A549 (cell line): ENCODE data around the gene NUDT1. TPM values are rescaled to one million over a fixed set of nuclear protein-coding genes. Genes with fewer than 3 reads are reported as not detected.

Experiments used
- ATAC-seq, 2 experiments: fragments of 200-7000 bp in 1 of 2; fragments of >200 bp in 1 of 2; cut with Nextera tagmentation in 1 of 2; cut with Tn5 transposase in 1 of 2; 3 replicates each; pipeline versions ENCODE4 v1.8.0 to v1.9.1; 2018 to 2020; ENCODE audit warnings: mild to moderate bottlenecking in 1 of 2, moderate library complexity in 1 of 2
- CTCF ChIA-PET: fragments of 300-600 bp; sonication (Branson Sonifier 250); formaldehyde crosslinking; extraction: SDS; loops from one replicate; lab custom pipeline; 2021; ENCODE audit warnings: antibody characterized with exemption, inconsistent platforms; lab: Yijun Ruan, JAX
- POLR2A ChIA-PET: fragments of 350-600 bp; formaldehyde crosslinking; extraction: SDS; loops from one replicate; lab custom pipeline; 2021; ENCODE audit warnings: antibody characterized with exemption, inconsistent platforms; lab: Yijun Ruan, JAX
- DNase-seq, 2 experiments: peaks; one replicate each; pipeline versions ENCODE4 v3.0.0 to v3.0.0-alpha.2; 2011 to 2016; ENCODE audit warnings: low read depth in 1 of 2, low spot score in 1 of 2
- FAIRE-seq: peaks from 2 replicates; lab custom pipeline; 2011; peaks lifted over from hg19 to GRCh38; lab: Jason Lieb, UNC
- H3K27ac ChIP-seq, 2 experiments: fragments of >200 bp; sonication (Bioruptor Twin); formaldehyde crosslinking; 3 replicates each; pipeline ENCODE4 v1.5.1; 2016 to 2017
- H3K4me1 ChIP-seq: fragments of >200 bp; sonication (Bioruptor Twin); formaldehyde crosslinking; 3 replicates; pipeline ENCODE4 v1.6.1; 2016
- H3K4me2 ChIP-seq: fragments of >200 bp; sonication (Bioruptor Twin); formaldehyde crosslinking; 3 replicates; pipeline ENCODE4 v1.6.1; 2016
- H3K4me3 ChIP-seq: fragments of >200 bp; sonication (Bioruptor Twin); formaldehyde crosslinking; 3 replicates; pipeline ENCODE4 v1.5.1; 2016
- H3K9me3 ChIP-seq: fragments of >200 bp; sonication (Bioruptor Twin); formaldehyde crosslinking; 3 replicates; pipeline ENCODE4 v1.6.1; 2016
- BCL3 ChIP-seq: fragments of >200 bp; sonication (Bioruptor Twin); formaldehyde crosslinking; IDR thresholded peaks from 3 replicates; pipeline ENCODE4 v1.6.1; 2016
- BHLHE40 ChIP-seq: IDR thresholded peaks from 2 replicates; pipeline ENCODE4 v1.6.1; 2012; ENCODE audit warnings: low read depth, low read length, inconsistent platforms
- CHD4 ChIP-seq: fragments of 200-600 bp; sonication (generic); IDR thresholded peaks from 2 replicates; pipeline ENCODE4 v1.6.1; 2016; ENCODE audit warnings: antibody characterized with exemption, mild to moderate bottlenecking, borderline replicate concordance
- E2F6 ChIP-seq: IDR thresholded peaks from 2 replicates; pipeline ENCODE4 v1.6.1; 2012; ENCODE audit warnings: low read depth, borderline replicate concordance
- EHMT2 ChIP-seq: fragments of 200-600 bp; sonication (generic); IDR thresholded peaks from 2 replicates; pipeline ENCODE4 v1.6.1; 2016; ENCODE audit warnings: antibody characterized with exemption, low read depth, mild to moderate bottlenecking, moderate library complexity
- FOSB ChIP-seq: fragments of 250-450 bp; sonication (Bioruptor Pico); IDR thresholded peaks from 2 replicates; pipeline ENCODE4 v1.5.0; 2020; ENCODE audit warnings: mild to moderate bottlenecking, moderate library complexity
- GATA3 ChIP-seq: IDR thresholded peaks from 2 replicates; pipeline ENCODE4 v1.6.1; 2012; ENCODE audit warnings: borderline replicate concordance
- HMGXB4 ChIP-seq: fragments of 250-450 bp; sonication (Bioruptor Pico); IDR thresholded peaks from 2 replicates; pipeline ENCODE4 v1.5.0; 2021; ENCODE audit warnings: mild to moderate bottlenecking, moderate library complexity, borderline replicate concordance
- POLR2AphosphoS2 ChIP-seq: conservative IDR thresholded peaks from 2 replicates; pipeline ENCODE4 v1.6.1; 2012; ENCODE audit warnings: low read length, improper control_type of control experiment, inconsistent platforms
- REST ChIP-seq: fragments of 200-600 bp; sonication (generic); IDR thresholded peaks from 2 replicates; pipeline ENCODE4 v1.6.1; 2016; ENCODE audit warnings: antibody characterized with exemption, mild to moderate bottlenecking, moderate library complexity
- WGBS: methylation state at CpG from one replicate; pipeline ENCODE4 v1.1.6; 2017; ENCODE audit errors: missing lambda C conversion rate; 5-methylcytosine and 5-hydroxymethylcytosine counted together
- polyA plus RNA-seq, 4 experiments: library from polyadenylated mRNA; depleted of rRNA in 3 of 4; stranded (reverse); fragments of >200 nt; fragmentation: RNase III in 1 of 4; extraction: RNeasy Plus Mini Kit Qiagen cat#74134 plus additional on column Dnase treatment in 1 of 4; gene quantifications; 2 replicates in 3 of 4; 3 replicates in 1 of 4; pipeline ENCODE4 v1.2.3, GENCODE V29; 2011 to 2017
- TF ChIP-seq, protein P1 (sequence below): IDR thresholded peaks from 2 replicates; pipeline ENCODE4 v1.6.1; 2012

The NUDT1 gene
- polyA plus RNA-seq, 2 of the 4 experiments (the other 2 are of a cell fraction): 38.3 to 92.3 TPM

- 79% methylated on average over 11 of the region's 15 CpGs for WGBS
- no peak overlapping the region for H3K27ac ChIP-seq
- ATAC-seq: no peak
- POLR2A ChIA-PET: no interaction called here
- H3K4me3 ChIP-seq: no peak overlapping the region
- H3K9me3 ChIP-seq: no peaks in the 10 kb centered on the region
- no peak overlapping the region for H3K4me2 ChIP-seq
- no peak for FAIRE-seq
- CTCF ChIA-PET: interaction anchor here (0.7 to 1.5 kb wide), 4 partner anchors 10 to 393 kb away, joined by 3 to 5 read pairs (median 3); no protein-coding TSS in a partner anchor
- H3K4me1 ChIP-seq: no peaks in the 10 kb centered on the region
- TF ChIP-seq POLR2AphosphoS2: no peak
- no peak for TF ChIP-seq FOSB (CRISPR knock-in tag)
- TF ChIP-seq BCL3: no peak
- TF ChIP-seq HMGXB4 (CRISPR knock-in tag): no peak
- no peak for TF ChIP-seq EHMT2
- DNase-seq: no peak
Measured at GRCh38 chr7:2211259-2211880, 30.7 kb upstream of the NUDT1 start.

- DNase-seq: no peak
- Histone ChIP-seq H3K4me3 (no peak overlapping the region), H3K4me2 (no peak overlapping the region), H3K9me3 (no peaks in the 10 kb centered on the region), H3K4me1 (no peaks in the 10 kb centered on the region), H3K27ac (no peak overlapping the region)
- no peak for TF ChIP-seq FOSB (CRISPR knock-in tag)
- TF ChIP-seq, protein P1, sequence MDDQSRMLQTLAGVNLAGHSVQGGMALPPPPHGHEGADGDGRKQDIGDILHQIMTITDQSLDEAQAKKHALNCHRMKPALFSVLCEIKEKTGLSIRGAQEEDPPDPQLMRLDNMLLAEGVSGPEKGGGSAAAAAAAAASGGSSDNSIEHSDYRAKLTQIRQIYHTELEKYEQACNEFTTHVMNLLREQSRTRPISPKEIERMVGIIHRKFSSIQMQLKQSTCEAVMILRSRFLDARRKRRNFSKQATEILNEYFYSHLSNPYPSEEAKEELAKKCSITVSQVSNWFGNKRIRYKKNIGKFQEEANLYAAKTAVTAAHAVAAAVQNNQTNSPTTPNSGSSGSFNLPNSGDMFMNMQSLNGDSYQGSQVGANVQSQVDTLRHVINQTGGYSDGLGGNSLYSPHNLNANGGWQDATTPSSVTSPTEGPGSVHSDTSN: no peak
- TF ChIP-seq BHLHE40: no peak
- POLR2A ChIA-PET: no interaction called here
- FAIRE-seq: no peak
- 98% methylated on average over 9 of the region's 13 CpGs for WGBS
- no peak for ATAC-seq
- CTCF ChIA-PET: interaction anchor here (1.0 to 1.5 kb wide), 3 partner anchors 10 to 107 kb away, joined by 3 to 5 read pairs (median 3); no protein-coding TSS in a partner anchor
Measured at GRCh38 chr7:2211926-2212325, 30.1 kb upstream of the NUDT1 start.

DNA sequence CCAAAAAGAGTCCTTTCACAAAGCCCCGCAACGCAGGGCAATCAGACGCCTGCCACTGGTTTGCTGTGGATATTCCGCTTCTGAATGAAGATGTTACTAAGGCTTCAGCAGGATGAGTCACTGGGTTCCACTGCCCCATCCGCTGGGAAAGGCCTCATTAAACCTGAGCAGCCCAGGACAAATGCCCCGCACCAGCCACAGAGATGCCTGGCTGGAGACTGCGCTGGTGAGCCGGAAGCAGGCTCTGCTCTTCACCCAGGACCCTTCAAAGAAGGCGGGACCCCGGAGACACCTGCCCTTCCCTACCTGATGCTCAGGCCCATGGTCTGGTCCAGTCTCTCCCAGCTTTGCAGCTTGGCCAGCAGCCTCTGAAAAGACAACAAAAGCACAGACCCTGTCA, 29.1 kb upstream of the NUDT1 start:
- H3K4me1 ChIP-seq: no peaks in the 10 kb centered on the region
- no peak for DNase-seq
- no peaks in the 10 kb centered on the region for H3K9me3 ChIP-seq
- 98% methylated on average over 8 of the region's 10 CpGs for WGBS
- POLR2A ChIA-PET: no interaction called here
- ATAC-seq: no peak
- no peak for TF ChIP-seq E2F6
- TF ChIP-seq GATA3: no peak
- TF ChIP-seq REST: no peak
- no peak for TF ChIP-seq CHD4
- TF ChIP-seq, all 56 proteins: peak for 0
- Histone ChIP-seq H3K4me2 (no peak overlapping the region), H3K27ac (no peak overlapping the region), H3K4me3 (no peak overlapping the region)
- CTCF ChIA-PET: no interaction called here
- no peak for FAIRE-seq
